ENCODE results near the gene SLC7A7. TPM values are rescaled to one million over a fixed set of nuclear protein-coding genes. Genes with fewer than 3 reads are reported as not detected.
"Not testable (repeated sequence)": the region's sequence is repeated elsewhere in the genome, so short reads cannot be mapped to it uniquely, and the experiment has no call there.

Gene SLC7A7
- total and polyA plus RNA-seq, 8 donors, result 3.1 to 29.4 (median 8.1) TPM; not detected in 2

DNA sequence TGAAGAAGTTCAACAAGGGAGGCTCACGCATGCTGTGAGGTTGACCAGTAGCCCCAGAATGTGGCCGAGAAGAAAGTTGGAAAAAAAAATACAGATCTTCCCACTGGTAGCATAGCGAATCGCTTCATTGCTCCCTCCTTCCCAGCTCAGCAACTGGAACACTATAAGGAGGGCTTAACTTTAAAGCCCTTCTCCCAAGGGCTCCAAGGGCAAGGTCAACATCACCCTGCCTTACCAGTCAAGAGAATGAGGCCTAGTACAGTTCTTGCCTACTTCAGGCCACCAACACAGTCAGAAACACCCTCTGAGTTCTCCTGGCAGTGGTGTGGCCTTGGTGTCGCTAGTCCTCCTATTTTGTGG, 34.3 kb downstream of the SLC7A7 start:
- peaks cover 0 to 4% (median under 1%) of the 10 kb centered on the region in 4 donors for H3K36me3 ChIP-seq
- H3K4me3 ChIP-seq, result no peak overlapping the region
- DNase-seq, result no peak
- TF ChIP-seq EP300 (IDR thresholded peaks at IDR 0.05) (no peak), POLR2AphosphoS5 (IDR thresholded peaks at IDR 0.05) (no peak), CTCF (IDR thresholded peaks at IDR 0.05) (no peak), POLR2A (IDR thresholded peaks at IDR 0.05) (no peak)
- no peaks in the 10 kb centered on the region for H3K27me3 ChIP-seq
- H3K9me3 ChIP-seq, result no peaks in the 10 kb centered on the region
- WGBS, 5 donors, result 84 to 92% (median 89%) methylated on average over 5 of the region's 5 CpGs
- peaks cover 0 to 29% (median 3%) of the 10 kb centered on the region in 4 donors for H3K4me1 ChIP-seq
- peak overlapping the region in 2 of 5 donors; percentile 36 to 47 for H3K27ac ChIP-seq
- intact Hi-C loops (cut with DNase I; ENCODE audit: low total_unique reads), result no loop called here

- H3K27ac ChIP-seq, result peak overlapping the region in 2 of 5 donors; percentile 36 to 47
- no peak for DNase-seq
- no peaks in the 10 kb centered on the region for H3K27me3 ChIP-seq
Observed at GRCh38 chr14:22780105-22780679, 35.0 kb downstream of the SLC7A7 start.

GRCh38 chr14:22778084-22778483, 37.2 kb downstream of the SLC7A7 start:
- Histone ChIP-seq H3K27me3 (no peaks in the 10 kb centered on the region), H3K36me3 (peaks cover 8 to 32% (median 19%) of the 10 kb centered on the region in 4 donors), H3K4me1 (peaks cover 0 to 29% (median 3%) of the 10 kb centered on the region in 4 donors), H3K9me3 (no peaks in the 10 kb centered on the region), H3K27ac (no peak overlapping the region), H3K4me3 (no peak overlapping the region)
- intact Hi-C loops (cut with DNase I; ENCODE audit: low total_unique reads), result no loop called here
- DNase-seq, result no peak
- TF ChIP-seq POLR2AphosphoS5 (IDR thresholded peaks at IDR 0.05) (no peak), EP300 (IDR thresholded peaks at IDR 0.05) (no peak)
- WGBS, 5 donors, result 53 to 78% (median 57%) methylated on average over 2 of the region's 2 CpGs

More at GRCh38 chr14:22780105-22780679, 35.0 kb downstream of the SLC7A7 start:
- intact Hi-C loops (cut with DNase I; ENCODE audit: low total_unique reads), result no loop called here
- Histone ChIP-seq H3K4me1 (peaks cover 0 to 29% (median 3%) of the 10 kb centered on the region in 4 donors), H3K4me3 (no peak overlapping the region), H3K36me3 (peaks cover 0 to 12% (median 4%) of the 10 kb centered on the region in 4 donors), H3K9me3 (no peaks in the 10 kb centered on the region)
- 38 to 49% (median 47%) methylated on average over 2 of the region's 2 CpGs for WGBS, 5 donors
- TF ChIP-seq CTCF (IDR thresholded peaks at IDR 0.05) (no peak), POLR2A (IDR thresholded peaks at IDR 0.05) (no peak), EP300 (IDR thresholded peaks at IDR 0.05) (no peak), POLR2AphosphoS5 (IDR thresholded peaks at IDR 0.05) (no peak)

GRCh38 chr14:22776849-22777248, 38.4 kb downstream of the SLC7A7 start:
- H3K4me3 ChIP-seq; DNase-seq; H3K27me3 ChIP-seq; H3K27ac ChIP-seq; H3K9me3 ChIP-seq; intact Hi-C loops (cut with DNase I; ENCODE audit: low total_unique reads): not testable (repeated sequence)
- Histone ChIP-seq H3K36me3 (peaks cover 11 to 44% (median 30%) of the 10 kb centered on the region in 4 donors), H3K4me1 (peaks cover 0 to 24% (median 3%) of the 10 kb centered on the region in 4 donors)
- 83 to 97% (median 90%) methylated on average over 8 of the region's 8 CpGs for WGBS, 5 donors

- Histone ChIP-seq H3K36me3 (peaks cover 18 to 50% (median 36%) of the 10 kb centered on the region in 4 donors), H3K4me3 (no peak overlapping the region), H3K9me3 (no peaks in the 10 kb centered on the region), H3K27ac (no peak overlapping the region), H3K27me3 (no peaks in the 10 kb centered on the region), H3K4me1 (peaks cover 0 to 18% (median 3%) of the 10 kb centered on the region in 4 donors)
- no peak for DNase-seq
- TF ChIP-seq EP300 (IDR thresholded peaks at IDR 0.05), result no peak
- TF ChIP-seq POLR2AphosphoS5 (IDR thresholded peaks at IDR 0.05), result no peak
- TF ChIP-seq POLR2A (IDR thresholded peaks at IDR 0.05), result no peak
- no peak for TF ChIP-seq CTCF (IDR thresholded peaks at IDR 0.05)
- intact Hi-C loops (cut with DNase I; ENCODE audit: low total_unique reads), result no loop called here
- 84 to 96% (median 90%) methylated on average over 2 of the region's 2 CpGs for WGBS, 5 donors
Observed at GRCh38 chr14:22776215-22776614, 39.0 kb downstream of the SLC7A7 start.
